Transverse colon (tissue), 4 donors: Measurements from ENCODE around the gene MUC22.

Experiments used
- CTCF ChIP-seq, 5 experiments: fragments of 200-600 bp in 3 of 5; fragments of 450-650 bp in 2 of 5; sonication (generic) in 3 of 5; IDR thresholded peaks; 1 replicate in 2 of 5; 2 replicates in 3 of 5; pipeline ENCODE4 v1.5.1; 2016 to 2017; ENCODE audit warnings: antibody characterized with exemption in 5 of 5, inconsistent platforms in 3 of 5, mild to moderate bottlenecking in 2 of 5, moderate library complexity in 1 of 5
- EP300 ChIP-seq: sonication (generic); formaldehyde crosslinking; IDR thresholded peaks from one replicate; pipeline ENCODE4 v1.6.1; 2017; ENCODE audit warnings: antibody characterized with exemption, low read depth
- POLR2A ChIP-seq: fragments of 450-650 bp; IDR thresholded peaks from one replicate; pipeline ENCODE4 v1.6.1; 2016; ENCODE audit warnings: antibody characterized with exemption, mild to moderate bottlenecking, moderate library complexity
- POLR2AphosphoS5 ChIP-seq, 3 donors: sonication (generic); formaldehyde crosslinking; IDR thresholded peaks; one replicate each; pipeline ENCODE4 v1.6.1; 2016; ENCODE audit warnings: antibody characterized with exemption in 3 of 3

- TF ChIP-seq EP300 (no peak), CTCF (IDR thresholded peaks at IDR 0.05) (no peak), POLR2A (no peak), POLR2AphosphoS5 (IDR thresholded peaks at IDR 0.05) (no peak)
Observed at GRCh38 chr6:30990422-30991086, 19.7 kb upstream of the MUC22 start.
